H4 (cell line): ENCODE data around the gene TCEANC2. TPM values are rescaled to one million over a fixed set of nuclear protein-coding genes. Genes with fewer than 3 reads are reported as not detected.
A peak's percentile ranks its signal among the peaks of the same experiment; 100 is the strongest.

ENCODE experiments used
- DNase-seq: peaks from one replicate; pipeline ENCODE4 v3.0.0-alpha.2; 2015; ENCODE audit warnings: low spot score
- total RNA-seq: library from RNA; depleted of rRNA; stranded (reverse); fragments of >200 nt; shearing (Covaris generic); gene quantifications from 2 replicates; pipeline ENCODE4 v1.2.3, GENCODE V29; 2014

The TCEANC2 gene
- total RNA-seq, 1 experiment from 2014 or later = 3.9 TPM

- no peak for DNase-seq
Observed at GRCh38 chr1:54114001-54114400, 60.6 kb downstream of the TCEANC2 start.

DNA sequence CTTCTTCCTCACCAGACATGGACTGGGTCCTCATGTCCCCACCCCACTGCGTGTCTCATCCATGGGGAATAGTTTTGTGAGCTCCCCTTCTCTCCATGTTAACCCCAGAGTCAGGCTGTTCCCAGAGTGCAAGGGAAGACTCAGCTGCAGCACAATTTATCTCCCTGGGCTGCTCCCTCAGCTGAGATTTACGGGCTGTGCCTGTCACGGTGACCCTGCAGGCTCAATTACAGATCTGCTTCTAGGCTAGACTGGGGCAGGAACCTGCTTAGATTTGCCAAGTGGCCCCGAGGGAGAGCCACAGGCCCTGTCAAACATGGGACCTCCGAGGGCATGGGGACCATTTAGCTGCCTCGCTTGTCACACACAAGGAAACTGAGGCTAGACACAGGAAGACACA lies 61.5 kb downstream of the TCEANC2 start:
- DNase-seq = no peak

GRCh38 chr1:54115520-54115919 lies 62.1 kb downstream of the TCEANC2 start:
- DNase-seq = no peak

GRCh38 chr1:54117815-54118563 lies 64.6 kb downstream of the TCEANC2 start:
- no peak for DNase-seq

- no peak for DNase-seq
Observed at GRCh38 chr1:54118704-54119103, 65.3 kb downstream of the TCEANC2 start.

DNA sequence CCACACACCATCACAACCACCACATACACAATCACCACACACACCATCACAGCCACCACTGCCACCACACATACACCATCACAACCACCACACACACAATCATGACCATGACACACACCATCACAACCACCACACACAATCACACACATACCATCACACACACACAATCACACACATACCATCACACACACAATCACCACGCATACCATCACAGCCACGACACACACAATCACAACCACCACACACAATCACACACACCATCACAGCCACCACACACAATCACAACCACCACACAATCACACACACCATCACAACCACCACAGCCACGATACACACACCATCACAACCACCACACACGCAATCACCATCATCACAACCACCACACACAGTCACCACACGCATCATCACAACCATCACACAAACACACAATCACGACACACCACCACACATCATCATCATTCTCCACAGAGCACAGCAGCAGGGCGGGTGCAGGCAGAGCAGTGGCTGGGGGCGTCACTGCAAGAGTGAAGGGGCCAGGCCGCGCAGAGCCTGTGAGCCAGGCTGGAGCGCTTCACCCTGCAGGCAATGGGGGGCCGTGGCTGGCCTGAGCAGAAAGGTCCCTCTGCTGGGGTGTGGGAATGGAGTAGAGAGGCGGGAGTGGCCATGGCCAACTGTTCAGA lies 66.8 kb downstream of the TCEANC2 start:
- no peak for DNase-seq

GRCh38 chr1:54120698-54121481 lies 67.5 kb downstream of the TCEANC2 start:
- no peak for DNase-seq

- DNase-seq = peak; percentile 73
Observed at GRCh38 chr1:54121482-54122134, 68.2 kb downstream of the TCEANC2 start.

DNA sequence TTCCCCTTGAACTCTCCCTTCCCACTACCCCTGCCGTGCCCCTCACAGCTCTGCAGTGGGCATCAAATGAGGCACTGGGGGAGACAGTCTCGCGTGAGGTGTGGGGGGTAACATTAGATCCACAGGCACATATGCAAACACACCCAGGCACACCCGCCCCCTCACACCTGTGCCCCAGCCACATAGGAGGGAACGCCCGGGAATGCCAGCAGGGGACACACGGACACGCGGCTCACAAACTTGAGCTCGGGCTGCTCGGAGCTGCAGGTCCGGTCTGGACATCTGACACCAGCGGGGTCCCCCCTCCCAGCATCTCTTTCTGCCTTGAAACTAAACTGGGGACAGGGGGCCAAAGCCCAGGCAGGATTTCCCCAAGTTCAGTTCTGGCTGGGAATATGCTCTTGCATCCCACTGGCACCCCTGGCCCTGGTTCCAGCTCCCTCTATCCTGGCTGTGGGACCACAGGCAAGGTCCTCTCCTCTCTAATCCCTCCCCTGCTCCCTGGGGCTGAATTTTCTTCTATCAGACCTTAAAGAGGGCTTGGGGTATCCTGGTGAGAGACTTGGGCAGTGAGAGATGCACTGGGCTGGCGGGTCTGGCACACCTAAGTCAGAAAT lies 68.8 kb downstream of the TCEANC2 start:
- DNase-seq = no peak

- no peak for DNase-seq
Observed at GRCh38 chr1:54122992-54123391, 69.6 kb downstream of the TCEANC2 start.

GRCh38 chr1:54124472-54124871 lies 71.1 kb downstream of the TCEANC2 start:
- DNase-seq = no peak

GRCh38 chr1:54124906-54125305 lies 71.5 kb downstream of the TCEANC2 start:
- no peak for DNase-seq

DNA sequence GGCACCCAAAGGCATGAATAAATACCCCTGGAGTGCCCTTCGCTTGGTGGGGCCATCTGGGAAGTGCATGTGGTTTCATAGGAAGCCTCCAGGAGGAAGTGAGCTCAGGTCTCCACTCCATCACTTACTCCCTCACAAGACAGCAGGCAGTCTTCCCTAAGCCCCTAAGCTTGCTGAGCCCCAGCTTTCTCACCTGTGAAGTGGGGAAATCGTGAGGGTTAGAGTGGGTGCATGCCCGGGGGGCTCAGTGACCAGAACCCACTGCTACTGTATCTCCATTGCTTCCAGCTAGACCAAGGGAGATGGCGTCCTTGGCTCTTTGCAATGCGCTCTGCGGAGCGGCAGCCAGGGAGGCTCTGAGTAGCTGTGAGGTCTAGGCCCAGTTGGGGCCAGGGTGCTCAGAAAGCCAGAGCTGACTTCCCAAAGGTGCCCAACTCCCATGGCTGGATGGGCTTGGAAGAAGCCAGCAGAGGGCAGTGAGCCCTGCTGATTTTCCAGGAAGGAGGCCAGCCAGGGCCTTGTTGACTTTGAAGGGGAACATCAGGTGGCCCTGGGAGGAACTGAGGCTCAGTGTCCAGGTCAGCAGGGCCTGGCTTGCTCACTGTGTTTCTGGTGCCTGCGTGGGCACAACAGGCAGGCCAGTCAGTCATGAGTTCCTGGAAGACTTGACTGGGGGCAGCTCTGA lies 72.1 kb downstream of the TCEANC2 start:
- DNase-seq = no peak

DNA sequence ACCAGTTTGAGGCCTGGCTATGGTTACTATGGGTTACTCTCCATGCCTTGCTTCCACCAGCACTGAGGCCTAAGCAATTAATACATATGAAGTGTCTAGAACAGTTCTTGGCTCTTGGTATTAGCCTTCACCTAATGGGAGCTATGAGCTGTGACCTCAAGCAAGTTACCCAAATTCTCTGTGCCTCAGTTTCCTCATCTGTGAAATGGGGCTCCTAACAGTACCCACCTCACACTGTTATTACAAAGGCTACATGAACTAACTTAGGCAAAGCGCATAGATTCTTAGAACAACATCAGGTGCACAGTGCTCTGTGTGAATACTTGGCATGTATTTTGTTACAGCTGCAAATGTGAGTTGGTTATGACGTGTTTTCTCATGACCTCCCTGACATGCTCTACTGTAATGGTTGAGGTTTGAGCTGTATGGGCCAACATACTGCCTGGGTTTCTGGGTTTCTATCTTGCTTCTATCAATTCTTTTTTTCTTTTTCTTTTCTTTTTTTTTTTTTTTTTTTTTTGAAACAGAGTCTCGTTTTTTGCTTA lies 72.9 kb downstream of the TCEANC2 start:
- DNase-seq = no peak

GRCh38 chr1:54127594-54128300 lies 74.3 kb downstream of the TCEANC2 start:
- no peak for DNase-seq

GRCh38 chr1:54129858-54130257 lies 76.5 kb downstream of the TCEANC2 start:
- DNase-seq = no peak

DNA sequence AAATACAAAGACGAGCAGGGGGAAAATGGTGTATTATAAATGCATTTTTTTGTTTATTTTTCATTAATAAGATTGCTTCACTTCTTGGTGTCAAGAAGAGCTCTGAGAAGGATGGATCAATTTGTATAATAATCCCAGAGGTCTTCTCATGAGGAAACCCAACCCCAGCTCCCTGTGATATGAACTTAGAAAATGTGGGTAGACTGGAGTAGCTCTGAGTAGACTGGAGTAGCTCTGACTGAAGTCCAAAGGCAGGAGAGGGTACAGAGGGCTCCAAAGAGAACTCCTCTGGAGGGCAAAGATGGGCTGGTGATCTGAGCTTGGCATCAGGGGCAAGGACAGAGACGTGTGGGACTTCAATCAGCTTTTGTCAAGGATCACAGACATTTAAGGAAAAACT lies 78.0 kb downstream of the TCEANC2 start:
- DNase-seq = no peak

DNA sequence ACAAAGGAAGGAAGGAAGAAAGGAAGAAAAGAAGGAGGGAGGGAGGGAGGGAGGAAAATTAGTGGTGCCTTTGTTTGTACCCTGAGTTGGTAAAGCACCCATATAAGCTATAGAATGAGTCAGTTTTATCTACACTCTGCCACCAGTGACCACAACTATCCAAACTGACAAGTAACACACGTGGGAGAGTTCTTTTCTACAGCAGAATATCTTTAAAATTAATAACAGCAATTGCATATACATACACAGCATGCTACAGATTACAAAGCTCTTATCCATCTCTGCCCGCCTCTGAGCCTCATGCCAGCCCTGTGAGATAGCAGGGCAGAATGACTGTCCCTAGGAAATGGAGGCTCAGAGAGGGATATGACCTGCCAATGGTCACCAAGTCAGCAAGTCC lies 79.1 kb downstream of the TCEANC2 start:
- DNase-seq = no peak

- no peak for DNase-seq
Observed at GRCh38 chr1:54134295-54134694, 80.9 kb downstream of the TCEANC2 start.
